GM12874 (cell line): ENCODE results near the gene AQP1.

Source experiments
- TF ChIP-seq, protein P1 (sequence below): IDR thresholded peaks from 2 replicates; pipeline ENCODE4 v1.5.1; 2011; ENCODE audit warnings: low read depth, mild to moderate bottlenecking, control low read depth, low read length, moderate library complexity; ENCODE audit not compliant: insufficient read depth

Gene AQP1

GRCh38 chr7:30896036-30896435 lies 15.6 kb upstream of the AQP1 start:
- TF ChIP-seq, protein P1, sequence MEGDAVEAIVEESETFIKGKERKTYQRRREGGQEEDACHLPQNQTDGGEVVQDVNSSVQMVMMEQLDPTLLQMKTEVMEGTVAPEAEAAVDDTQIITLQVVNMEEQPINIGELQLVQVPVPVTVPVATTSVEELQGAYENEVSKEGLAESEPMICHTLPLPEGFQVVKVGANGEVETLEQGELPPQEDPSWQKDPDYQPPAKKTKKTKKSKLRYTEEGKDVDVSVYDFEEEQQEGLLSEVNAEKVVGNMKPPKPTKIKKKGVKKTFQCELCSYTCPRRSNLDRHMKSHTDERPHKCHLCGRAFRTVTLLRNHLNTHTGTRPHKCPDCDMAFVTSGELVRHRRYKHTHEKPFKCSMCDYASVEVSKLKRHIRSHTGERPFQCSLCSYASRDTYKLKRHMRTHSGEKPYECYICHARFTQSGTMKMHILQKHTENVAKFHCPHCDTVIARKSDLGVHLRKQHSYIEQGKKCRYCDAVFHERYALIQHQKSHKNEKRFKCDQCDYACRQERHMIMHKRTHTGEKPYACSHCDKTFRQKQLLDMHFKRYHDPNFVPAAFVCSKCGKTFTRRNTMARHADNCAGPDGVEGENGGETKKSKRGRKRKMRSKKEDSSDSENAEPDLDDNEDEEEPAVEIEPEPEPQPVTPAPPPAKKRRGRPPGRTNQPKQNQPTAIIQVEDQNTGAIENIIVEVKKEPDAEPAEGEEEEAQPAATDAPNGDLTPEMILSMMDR: no peak

DNA sequence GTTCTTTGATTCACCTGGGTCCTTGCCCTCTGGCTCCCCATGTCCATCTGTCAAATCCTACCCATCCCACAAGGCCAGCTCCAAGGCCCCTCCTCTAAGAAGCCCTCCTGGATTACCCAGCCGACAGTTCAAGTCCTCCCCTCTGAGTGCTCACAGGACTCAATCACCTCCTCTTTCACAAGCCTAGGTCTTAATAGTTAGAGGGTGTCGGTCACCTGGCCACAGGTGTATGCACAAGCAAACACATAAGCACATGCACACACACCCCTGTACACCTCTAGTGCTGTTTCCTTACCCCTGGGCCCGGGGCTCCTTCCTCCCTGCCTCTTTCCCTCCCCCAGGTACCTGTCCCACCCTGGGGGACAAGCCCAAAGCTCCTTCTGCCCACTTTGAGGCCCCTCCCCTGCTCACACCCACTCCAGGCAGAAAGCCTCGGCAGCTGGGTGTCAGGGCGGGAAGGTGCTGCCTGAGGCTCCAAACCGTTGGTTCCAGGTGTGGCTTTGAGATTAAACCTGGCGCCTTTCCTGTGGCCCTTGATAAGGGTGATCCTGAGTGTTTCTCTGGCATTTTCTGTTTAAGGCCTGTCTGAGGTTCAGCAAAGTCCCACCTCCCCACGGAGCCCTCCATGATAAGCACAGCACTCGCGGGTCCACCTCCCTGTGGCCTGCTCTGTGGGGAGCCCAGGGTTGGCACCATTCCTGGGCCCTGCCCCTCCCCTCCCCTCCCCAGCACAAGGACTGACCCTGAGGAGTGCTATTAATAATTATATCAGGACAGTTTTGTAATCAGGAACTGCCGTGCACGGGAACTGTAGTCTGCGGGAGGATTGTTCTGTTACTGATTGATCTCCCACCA lies 14.6 kb upstream of the AQP1 start:
- TF ChIP-seq, protein P1: no peak

DNA sequence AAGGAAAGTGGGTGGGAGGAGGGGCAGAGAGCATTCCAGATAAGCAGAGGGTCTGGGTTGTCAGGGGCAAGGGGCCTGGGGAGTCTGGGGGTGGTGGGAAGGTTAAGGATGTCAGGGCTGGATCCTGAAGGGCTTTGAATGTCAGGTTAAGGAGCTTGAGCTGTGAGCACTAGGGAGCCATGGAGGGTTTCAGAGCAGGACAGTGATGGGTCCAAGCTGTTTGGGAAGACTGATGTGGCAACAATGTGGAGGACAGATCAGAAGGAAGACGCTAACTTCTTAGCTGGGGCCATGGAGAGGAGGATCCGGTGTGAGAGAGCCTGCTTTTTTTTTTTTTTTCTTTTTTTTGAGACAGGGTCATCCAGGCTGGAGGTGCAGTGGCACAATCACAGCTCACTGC lies 13.9 kb upstream of the AQP1 start:
- TF ChIP-seq, protein P1: no peak

DNA sequence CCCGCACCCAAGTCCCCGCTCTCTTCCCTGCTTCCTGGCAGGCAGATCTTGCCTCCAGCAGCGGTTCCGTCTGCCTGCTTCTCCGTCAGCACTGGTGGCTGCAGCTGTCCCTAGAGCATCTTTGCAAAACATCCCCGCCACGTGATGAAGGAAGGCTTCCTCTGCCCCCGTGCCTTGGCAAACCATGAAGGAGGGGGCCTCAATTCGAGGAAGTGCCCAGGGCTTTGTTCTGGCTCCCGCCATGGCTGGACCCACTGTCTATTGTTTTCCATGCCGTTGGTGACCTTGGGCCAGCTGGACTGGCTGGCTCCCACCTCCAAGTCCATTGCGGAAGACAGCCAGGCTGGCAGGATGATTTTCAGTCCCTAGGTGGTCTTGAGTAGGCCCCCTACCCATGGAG lies 13.2 kb upstream of the AQP1 start:
- TF ChIP-seq, protein P1: no peak

DNA sequence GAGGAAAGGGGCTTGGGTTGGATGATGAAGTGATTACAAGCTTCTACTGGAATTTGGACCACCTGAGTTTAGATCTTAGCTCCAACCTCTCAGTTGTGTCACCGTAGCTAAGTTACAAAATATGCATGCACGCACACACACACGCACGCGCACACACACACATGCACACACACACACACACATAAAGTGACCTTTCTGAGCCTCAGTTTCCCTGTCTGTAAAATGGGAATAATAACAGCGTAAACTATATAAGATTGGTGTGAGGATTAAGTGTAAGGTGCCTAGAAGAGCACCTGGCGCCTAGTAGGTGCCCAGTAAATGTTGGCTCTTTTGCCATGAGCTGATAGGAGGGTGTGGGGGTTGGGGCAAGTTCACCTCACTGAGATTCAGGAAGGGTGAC lies 12.6 kb upstream of the AQP1 start:
- TF ChIP-seq, protein P1: no peak

GRCh38 chr7:30899630-30900029 lies 12.0 kb upstream of the AQP1 start:
- TF ChIP-seq, protein P1: no peak

GRCh38 chr7:30900053-30900452 lies 11.6 kb upstream of the AQP1 start:
- TF ChIP-seq, protein P1: no peak
